Cardiac septum (tissue), 1 donor: ENCODE measurements around the gene C11orf21. TPM values are rescaled to one million over a fixed set of nuclear protein-coding genes. Genes with fewer than 3 reads are reported as not detected.

Experiments used
- DNase-seq: peaks from one replicate; pipeline ENCODE4 v3.0.0-alpha.2; 2020; ENCODE audit warnings: low spot score
- intact Hi-C: fragments of 100-400 bp; cut with DNase I; formaldehyde crosslinking; loops from one replicate; pipeline ENCODE4 v1.14.0; 2022
- total RNA-seq: library from RNA; stranded (reverse); fragmentation: NEBNext Ultra II Directional; extraction: Animal tissue kit (Norgen Biotek cat#: 25700); gene quantifications from one replicate; pipeline ENCODE4 v1.2.1, GENCODE V29; 2021
- donor health status: DM: no; HTN: no; CAD: no.

C11orf21 gene
- total RNA-seq, 1 donor from 2014 or later, result 23.2 TPM

DNA sequence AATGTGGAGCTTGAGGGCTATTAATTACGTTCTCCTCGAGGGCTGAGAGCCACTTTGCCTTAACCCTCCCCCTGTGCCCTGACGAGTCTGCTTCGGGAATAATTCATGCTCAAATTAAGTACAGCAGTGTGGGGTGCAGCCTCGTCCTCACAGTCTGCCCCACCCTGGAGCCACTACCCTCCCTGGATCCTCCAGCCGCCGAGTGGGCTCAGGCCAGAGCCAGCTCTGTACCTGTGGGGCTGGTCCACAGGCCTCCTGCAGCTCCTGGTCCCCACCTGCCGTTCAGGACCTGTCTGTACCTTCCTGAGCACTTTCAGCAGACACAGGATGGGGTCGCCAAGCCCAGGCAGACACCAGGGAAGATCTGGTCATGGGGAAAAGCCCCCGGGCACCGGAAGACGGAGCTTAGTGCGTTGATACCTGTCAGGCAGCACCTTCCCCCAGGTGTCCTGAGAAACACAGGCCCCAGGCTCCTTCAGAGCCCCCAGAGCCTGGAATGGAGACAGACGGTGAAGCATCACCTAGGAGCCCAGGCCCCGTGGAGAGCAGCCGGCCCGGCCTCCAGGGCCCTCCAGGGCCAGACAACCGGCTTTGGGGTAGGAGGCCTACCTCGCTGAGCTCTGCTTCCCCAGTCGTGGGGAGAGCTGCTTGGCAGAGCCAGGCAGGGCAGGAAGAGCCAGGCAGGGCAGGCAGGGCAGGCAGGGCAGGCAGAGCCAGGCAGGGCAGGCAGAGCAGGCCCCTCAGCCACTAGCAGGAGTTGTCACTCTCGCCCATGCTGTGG lies 9.8 kb upstream of the C11orf21 start:
- no peak for DNase-seq

DNA sequence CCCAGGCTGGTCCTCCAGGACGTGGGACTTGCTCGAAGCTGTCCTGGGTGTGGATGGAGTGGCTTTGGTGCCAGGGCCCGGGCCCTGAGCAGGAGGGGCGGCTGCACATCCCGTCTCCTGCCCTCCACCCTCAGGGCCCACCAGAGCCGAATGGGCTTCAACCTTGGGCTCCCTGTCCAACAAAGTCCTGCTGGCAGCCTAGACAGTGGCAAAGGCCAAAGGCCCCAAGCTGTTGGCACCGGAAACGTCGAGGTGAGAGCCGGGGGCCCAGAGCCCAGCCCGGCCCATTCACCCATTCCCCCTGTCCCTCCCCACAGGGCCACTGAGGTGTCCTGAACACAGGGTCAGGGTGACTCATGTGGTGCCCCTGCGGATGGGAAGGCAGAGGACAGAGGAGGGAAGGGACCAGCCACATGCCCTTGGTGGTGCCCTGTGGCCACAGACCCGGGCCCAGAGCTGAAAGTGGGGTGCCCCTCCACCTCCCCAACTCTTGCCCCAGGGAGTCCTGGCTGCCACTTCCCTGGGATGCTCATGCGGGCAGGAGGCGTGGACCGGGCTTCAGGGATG lies 9.2 kb upstream of the C11orf21 start:
- DNase-seq, result no peak
- intact Hi-C loops, result no loop called here

More for the DNA sequence above, 9.8 kb upstream of the C11orf21 start:
- intact Hi-C loops, result no loop called here

DNA sequence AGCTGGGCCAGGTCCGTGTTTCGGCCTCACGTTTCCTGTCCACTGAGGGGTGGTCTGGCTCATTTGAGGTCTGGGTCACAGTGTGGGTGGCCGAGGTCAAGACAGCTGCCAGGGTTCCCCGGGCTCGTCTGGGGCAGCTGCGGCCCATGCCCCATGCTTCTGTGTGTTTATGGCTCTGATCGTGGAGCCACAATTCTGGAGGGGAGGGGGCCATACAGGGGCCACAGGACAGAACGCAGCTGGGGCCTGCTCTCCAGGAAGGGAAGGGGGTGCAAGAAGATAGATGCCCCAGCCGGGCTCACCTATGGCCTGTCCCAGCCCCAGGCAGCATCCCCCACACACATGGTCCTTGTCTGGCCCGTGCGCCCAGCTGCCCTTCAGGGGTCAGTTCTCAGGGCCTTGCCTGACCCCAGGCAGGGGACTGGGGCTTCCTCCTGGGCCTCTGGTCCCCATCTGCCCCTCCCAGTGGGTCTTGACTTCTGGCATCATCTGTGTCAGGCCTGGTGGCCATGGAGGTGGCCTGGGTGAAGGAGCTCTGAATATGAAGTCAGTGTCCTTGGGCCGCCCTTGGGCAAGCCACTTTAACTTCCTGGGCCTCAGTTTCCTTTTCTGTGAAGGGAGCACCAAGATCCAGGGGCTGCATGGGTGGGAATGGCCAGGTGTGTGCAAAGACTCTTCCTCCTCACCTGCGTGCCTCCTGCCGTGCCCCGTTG lies 8.5 kb upstream of the C11orf21 start:
- intact Hi-C loops, result no loop called here
- DNase-seq, result no peak

DNA sequence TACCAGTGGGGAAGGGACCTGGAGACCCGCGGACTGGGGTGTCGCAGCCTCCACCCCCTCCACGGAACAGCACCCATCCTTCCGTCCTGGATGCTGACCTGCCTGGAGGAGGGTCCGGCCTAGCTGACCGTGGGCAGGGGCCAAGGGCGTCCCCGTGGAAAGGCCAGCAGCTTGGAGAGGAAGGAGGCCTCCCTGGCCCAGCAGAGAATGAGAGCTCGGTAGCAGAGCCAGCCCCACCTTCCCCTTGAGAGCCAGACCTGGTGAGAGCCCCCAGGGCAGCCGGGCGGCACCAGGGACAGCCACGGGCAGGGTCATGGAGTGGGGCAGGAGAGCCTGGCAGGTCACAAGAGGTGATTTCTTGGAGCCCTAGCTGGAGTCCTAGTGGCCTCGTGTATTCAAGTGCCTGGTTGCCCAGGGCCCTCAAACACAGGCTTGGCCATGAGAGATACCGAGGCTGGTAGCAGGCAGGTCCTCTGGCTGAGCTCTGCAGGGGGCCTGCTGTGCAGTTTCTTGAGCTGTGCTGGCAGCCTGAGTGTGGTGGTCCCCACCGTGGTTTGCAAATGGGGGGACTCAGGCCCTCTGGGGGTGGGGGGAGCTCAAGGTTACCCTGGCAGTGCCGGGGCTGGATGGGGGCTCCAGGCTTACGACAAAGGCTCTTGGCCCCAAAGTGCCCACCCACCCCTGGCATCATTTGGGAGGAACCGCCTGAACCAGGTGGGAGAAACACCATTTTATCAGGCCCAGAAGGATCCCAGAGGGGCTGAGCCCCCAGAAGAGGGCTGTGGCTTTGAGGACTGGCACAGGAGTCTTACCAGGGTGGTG lies 7.7 kb upstream of the C11orf21 start:
- intact Hi-C loops, result loop anchor here (5.0 to 10.0 kb wide), 2 partner anchors 88 to 575 kb away; partner anchors contain the start of gene CDKN1C
- DNase-seq, result no peak

DNA sequence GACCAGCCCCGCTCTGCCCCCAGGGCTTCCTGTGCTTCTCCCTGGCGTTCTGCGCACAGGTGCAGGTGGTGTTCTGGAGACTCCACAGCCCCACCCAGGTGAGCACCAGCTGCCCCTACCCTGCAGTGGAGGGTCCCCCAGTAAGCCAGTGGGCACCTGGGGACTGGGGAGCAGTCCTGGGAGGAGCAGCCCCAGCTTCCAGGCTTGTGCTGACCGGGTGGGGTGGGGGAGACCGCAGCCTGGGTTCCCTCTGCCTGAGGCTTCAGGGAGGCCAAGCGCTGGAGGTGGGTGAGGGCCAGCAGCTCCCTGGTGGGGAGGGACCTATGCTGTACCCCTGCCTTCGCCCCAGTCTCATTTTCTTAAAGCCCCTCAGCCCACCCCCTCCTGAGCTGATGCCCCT lies 7.0 kb upstream of the C11orf21 start:
- DNase-seq, result no peak
- intact Hi-C loops, result loop anchor here (5.0 to 10.0 kb wide), 2 partner anchors 89 to 576 kb away; partner anchors contain the start of gene CDKN1C

DNA sequence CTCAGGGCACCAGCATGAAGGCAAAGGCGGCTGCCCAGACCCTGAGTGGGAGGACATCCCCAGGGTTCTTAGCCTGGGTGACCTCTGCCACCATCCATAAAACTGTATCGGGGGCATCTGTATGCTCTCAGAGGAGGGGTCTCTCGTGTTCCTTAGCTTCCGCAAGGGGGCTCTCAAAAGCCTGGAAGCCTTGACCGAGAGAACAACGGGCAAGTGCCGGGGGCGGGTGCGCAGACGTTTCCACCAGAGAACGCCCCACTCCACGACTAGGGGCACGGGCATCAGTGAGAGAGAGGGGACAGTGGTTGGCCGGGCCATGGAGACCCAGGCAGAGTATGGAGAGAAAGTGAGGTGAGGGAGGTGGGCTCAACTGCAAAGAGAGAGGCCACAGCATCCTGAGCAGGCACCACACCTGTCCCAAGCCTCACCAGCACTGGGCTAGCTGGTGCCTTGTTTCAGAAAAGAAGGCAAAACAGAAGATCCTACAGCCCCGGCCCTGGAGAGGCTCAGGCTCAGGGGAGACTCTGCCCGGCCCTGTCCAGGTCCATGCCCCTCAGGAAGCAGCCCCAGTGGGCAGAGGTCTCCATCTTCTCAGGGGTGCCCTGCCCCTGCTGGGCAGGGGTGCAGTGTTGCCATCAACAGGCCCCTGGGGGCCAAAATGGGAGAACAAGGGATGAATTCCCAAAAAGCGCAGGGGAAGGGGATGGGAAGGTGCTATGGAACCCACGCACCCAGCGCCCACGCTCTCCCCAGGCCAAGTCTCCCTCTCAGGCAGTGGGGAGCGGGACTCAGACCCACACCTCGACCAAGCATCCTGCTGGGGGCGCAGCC lies 6.0 kb upstream of the C11orf21 start:
- intact Hi-C loops, result loop anchor here (5.0 to 10.0 kb wide), 2 partner anchors 90 to 577 kb away; partner anchors contain the start of gene CDKN1C
- DNase-seq, result no peak

DNA sequence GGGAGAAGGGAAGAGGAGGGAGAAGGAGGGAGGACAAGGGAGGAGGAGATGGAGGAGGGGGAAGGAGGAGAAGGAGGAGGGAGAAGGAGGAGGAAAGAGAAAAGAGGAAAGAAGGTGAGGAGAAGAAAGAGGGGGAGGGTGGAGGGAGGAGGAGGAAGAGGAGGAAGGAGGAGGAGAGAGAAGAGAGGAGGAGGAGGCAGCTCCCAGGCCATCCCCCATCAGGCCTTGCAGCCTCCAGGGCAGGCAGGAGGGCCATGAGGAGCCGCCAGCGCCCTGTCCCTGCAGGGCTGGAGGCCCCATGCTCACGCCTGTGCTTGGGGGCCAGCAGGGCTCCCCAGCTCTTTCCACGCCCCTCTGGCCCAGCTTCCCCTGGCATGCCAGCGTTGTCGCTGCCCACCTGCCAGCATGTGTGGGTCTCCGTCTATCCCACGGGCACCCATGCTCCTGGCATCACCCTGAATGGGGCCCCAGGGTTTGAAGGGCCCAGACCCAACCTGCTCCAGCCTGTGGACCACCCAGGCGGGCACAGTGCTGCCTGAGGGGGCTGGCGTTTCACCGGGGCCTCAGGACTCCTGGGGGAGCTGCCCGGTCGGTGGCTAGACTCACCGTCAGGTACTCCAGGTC lies 5.3 kb upstream of the C11orf21 start:
- DNase-seq, result peak; percentile 73
- intact Hi-C loops, result loop anchor here (5.0 to 10.0 kb wide), 2 partner anchors 90 to 578 kb away; partner anchors contain the start of gene CDKN1C

DNA sequence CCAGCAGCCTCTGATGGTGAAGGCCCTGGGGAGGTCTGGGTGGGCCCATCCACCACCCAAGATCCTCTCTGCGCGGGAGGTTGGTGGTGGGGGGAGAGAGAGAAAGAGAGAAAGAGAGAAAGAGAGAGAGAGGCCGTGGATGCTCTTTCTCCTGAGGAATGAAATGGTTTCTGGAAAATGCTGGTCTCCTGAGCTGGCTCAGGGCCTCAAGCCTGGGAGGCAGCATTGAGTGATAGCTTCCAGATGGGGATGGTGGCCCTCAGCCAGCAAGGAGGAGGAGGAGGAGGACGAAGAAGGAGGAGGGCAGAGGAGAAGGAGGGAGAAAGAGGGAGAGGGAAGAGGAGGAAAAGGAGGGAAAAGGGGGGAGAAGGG lies 4.7 kb upstream of the C11orf21 start:
- intact Hi-C loops, result loop anchor here (5.0 to 10.0 kb wide), 2 partner anchors 91 to 578 kb away; partner anchors contain the start of gene CDKN1C
- peak; percentile 76 for DNase-seq

DNA sequence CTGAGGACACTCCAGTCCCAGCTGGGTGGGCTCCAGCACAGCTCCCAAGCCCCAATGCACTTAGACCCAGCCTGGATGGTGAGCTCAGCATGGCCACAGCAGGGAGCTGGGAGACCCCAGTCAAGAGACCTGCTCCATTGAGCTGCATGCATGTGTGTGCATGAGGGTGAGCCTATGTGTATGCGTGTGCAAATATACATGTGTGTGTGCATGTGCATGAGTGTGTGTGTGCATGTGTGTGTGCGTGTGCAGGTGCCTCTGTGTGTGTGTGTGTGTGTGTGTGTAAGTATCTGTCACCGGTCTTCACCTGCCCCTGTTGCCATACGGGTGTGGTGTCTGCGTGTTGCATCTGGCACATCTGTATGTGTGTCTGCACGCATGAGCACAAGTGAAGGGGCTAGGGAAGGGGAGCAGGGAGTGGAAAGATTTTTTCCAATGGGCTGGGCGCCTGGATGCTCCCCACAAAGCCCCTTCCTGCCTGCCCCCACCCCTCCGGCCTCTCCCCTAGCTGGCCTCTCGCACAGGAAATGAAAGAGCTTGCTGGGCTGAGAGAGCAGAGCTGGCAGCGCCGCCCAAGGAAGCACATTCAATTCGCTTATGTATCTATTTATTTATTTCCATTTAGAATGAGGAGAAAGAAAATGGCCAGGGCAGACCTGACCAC lies 4.2 kb upstream of the C11orf21 start:
- intact Hi-C loops, result loop anchor here (1.0 to 10.0 kb wide), 3 partner anchors 91 to 579 kb away; partner anchors contain the start of gene CDKN1C
- peak; percentile 74 for DNase-seq

DNA sequence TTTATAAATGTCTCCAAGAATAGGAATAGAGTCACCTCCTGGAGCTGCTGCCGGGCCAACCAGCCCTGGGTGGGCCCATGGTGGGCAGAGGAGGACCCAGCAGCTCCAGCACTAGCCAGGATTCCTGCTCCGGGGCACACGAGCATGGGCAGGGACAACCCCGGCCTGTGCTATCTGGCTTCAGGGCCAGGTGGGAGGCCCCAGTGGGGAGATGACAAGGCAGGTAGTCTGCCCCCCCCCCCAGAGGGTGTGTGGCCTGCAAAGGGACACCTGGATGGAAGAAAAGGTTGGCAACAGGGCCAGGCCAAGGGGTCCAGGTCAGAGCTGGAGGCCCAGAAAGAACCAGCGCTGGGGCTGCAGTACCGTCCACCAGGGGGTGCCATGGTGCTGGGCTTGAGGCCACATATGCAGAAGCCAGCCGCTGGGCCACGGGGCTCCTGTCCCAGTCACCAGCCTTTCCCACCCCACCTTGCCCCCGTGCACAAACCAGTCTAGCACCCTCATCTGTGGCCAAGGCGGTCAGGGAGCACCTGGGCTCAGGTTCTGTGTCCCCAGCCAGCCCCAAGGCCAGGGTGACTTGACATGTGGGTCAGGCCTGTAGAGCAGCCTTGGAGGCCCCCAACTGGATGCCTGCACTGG lies 3.5 kb upstream of the C11orf21 start:
- intact Hi-C loops, result loop anchor here (1.0 to 10.0 kb wide), 3 partner anchors 92 to 580 kb away; partner anchors contain the start of gene CDKN1C
- peak; percentile 96 for DNase-seq

DNA sequence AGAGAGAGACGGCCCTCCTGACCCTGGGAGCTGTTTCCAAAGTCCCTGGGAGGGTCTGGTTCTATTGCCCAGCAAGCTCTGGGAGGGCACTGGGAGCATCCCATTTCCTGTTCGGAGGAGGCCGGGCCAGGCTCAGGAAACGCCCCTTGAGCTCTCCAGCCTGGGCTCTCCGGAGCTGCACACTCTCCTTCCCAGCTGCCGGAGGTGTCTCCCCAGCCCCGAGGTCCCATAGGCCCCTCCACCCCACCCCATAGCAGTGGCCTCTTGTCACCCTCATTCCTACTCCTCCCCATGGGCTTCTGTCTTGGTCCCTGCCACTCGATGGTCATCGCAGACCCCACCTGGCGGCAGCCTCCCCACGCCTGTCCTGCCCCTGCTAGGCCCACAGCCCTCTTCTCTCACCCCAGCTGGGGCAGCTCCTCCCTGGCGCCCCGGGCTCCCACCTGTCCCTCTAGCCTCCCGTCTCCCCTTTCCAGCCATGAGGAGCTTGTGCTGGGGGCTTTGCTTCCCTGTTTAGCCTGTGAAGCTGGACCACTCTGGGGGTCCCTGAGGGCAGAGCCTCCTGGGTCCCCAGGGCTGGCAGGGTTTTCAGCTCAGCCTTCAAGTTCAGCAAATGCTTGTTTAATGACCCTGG lies 2.9 kb upstream of the C11orf21 start:
- intact Hi-C loops, result loop anchor here (1.0 to 10.0 kb wide), 3 partner anchors 93 to 580 kb away; partner anchors contain the start of gene CDKN1C
- DNase-seq, result no peak

DNA sequence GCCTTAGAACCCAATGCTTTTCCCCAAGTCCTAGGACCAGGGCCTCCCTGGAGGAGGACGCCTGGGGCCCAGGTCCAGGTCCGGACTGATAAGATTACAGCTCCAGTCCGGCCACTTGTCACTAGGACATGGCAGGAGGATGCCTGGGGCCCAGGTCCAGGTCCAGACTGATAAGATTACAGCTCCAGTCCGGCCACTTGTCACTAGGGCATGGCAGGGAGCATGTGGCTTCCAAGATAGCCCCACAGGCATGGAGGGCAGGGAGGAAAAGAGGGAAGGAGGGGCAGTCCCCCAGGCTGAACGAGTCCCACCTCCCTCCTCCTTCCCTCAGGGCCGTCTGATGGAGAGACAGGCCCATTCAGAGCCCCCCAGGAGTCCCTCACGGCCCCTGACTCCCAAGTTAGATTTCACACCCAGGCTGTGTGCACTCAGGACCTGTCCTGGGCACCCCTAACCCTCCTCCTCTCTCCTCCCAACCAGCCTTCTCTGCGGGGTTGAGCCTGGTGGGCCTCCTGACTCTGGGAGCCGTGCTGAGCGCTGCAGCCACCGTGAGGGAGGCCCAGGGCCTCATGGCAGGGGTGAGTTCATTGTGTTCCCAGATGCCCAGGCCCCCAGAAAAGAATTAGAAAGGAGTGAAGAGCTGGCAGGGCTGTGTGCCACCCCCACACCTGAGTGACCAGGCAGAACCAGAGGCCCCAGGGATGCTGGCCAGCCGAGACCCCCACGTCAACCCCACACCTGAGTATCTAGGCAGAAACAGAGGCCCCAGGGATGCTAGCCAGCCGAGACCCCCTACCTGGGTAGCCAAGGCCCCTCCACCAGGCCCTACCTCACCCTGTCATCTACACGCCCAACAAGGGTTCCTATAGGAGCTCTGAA lies 2.1 kb upstream of the C11orf21 start:
- DNase-seq, result peak; percentile 91
- intact Hi-C loops, result loop anchor here (1.0 to 10.0 kb wide), 3 partner anchors 71 to 581 kb away; partner anchors contain the start of gene CDKN1C

DNA sequence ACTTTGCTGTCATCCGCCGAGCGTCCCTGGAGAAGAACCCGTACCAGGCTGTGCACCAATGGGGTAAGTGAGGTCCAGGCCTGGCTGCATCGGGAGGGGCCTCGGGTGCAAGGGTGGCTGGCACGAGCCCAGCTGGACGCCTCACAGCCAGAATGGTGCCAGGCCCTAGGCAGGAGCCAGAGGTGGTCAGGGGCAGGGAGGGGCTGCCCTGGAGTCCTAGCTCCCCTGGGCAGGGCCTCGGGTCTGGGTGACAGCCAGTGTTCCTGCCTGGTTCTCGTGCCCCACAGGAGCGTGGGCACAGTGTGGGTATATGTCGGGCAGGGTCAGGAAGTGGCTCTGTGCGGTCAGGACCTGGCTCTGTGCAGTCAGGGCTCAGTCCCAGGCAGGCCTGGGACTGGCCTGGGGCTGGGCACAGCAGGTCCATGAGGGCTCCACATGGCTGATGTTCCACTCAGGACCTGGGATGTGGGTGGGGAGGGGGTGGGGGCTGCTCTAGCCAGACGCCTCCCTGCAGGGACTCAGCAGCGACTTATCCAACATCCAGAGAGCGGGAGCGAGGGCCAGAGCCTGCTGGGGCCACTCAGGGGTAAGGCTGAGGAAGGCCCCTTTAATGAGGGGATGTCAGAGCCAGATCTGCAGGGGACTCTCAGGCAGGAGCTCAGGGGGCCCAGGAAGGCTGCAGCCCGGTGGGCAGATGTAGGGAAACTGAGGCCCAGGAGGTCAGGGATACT lies 1.3 kb upstream of the C11orf21 start:
- peak; percentile 90 for DNase-seq
- intact Hi-C loops, result loop anchor here (1.0 to 10.0 kb wide), 3 partner anchors 72 to 582 kb away; partner anchors contain the start of gene CDKN1C

DNA sequence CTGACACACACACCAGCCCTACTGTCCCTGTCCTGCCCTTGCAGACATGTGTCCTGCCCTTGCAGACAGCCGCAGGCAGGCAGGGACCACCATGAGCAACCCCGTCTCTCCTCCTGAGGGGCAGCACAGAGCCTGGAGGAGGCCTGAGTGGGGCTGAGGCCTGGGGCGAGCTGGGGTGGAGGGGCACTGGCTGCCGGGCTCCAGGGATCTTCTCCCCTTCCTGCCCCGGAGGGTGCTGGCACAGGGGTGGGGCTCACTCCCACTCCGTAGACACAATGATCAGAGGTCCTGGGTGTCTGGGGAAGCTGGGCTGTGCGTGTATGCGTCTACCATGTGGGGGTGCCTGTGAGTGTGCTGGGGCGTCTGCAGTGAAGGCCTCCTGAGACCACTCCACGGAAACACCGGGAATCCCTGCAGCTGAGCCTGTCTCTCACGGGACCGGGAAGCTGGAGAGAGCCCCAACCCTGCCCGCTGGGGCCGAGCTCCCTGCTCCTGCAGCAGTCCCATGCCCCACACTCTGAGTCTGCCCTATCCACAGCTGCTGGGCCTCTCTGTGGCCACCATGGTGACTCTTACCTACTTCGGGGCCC lies 683 bp upstream of the C11orf21 start:
- intact Hi-C loops, result loop anchor here (2.0 to 10.0 kb wide), 2 partner anchors 158 to 582 kb away; partner anchors contain the start of gene CDKN1C
- DNase-seq, result no peak
